HepG2 (cell line): ENCODE data around the gene CASP3. TPM values are rescaled to one million over a fixed set of nuclear protein-coding genes. Genes with fewer than 3 reads are reported as not detected.

Experiments
- ATAC-seq: fragments of 200-7000 bp; cut with Tn5 transposase; 3 replicates; pipeline ENCODE4 v1.9.1; 2020; ENCODE audit warnings: mild to moderate bottlenecking, moderate library complexity
- BruUV-seq: library from RNA; stranded (reverse); fragments of 400-500 nt; replicated peaks from 2 replicates; lab custom pipeline; 2021; lab: Mats Ljungman, UMichigan
- CTCF ChIA-PET: fragments of 300-600 bp; formaldehyde crosslinking; extraction: SDS; loops from one replicate; lab custom pipeline; 2021; ENCODE audit warnings: low total read pairs, inconsistent platforms, low intra/inter-chr PET ratio; lab: Yijun Ruan, JAX
- POLR2A ChIA-PET: fragments of 350-600 bp; sonication (Branson Sonifier 250); formaldehyde crosslinking; loops from one replicate; lab custom pipeline; 2020; ENCODE audit warnings: antibody characterized with exemption, inconsistent platforms; lab: Yijun Ruan, JAX
- DNase-seq: peaks from one replicate; pipeline ENCODE4 v3.0.0-alpha.2; 2015; ENCODE audit warnings: low spot score
- FAIRE-seq: peaks from 3 replicates; lab custom pipeline; 2011; peaks lifted over from hg19 to GRCh38; lab: Jason Lieb, UNC
- H2AFZ ChIP-seq: one replicate; pipeline ENCODE4 v1.6.1; 2011; ENCODE audit warnings: low read length, inconsistent platforms
- H3K27ac ChIP-seq: fragments of 300-600 bp; 3 replicates; pipeline ENCODE4 v1.8.0; 2011; ENCODE audit warnings: mixed run types, mild to moderate bottlenecking, mixed read lengths, low read length, inconsistent platforms; ENCODE audit not compliant: insufficient read depth; ENCODE audit errors: extremely low read length
- H3K27me3 ChIP-seq, 2 experiments: fragments of 200-600 bp in 1 of 2; 2 replicates in 1 of 2; 3 replicates in 1 of 2; pipeline versions ENCODE4 v1.6.0 to v1.8.0; 2011; ENCODE audit warnings: low read length in 2 of 2, mild to moderate bottlenecking in 2 of 2, moderate library complexity in 2 of 2, inconsistent platforms in 1 of 2; ENCODE audit not compliant: insufficient read depth in 2 of 2, control insufficient read depth in 1 of 2
- H3K36me3 ChIP-seq, 2 experiments: fragments of 200-600 bp in 1 of 2; replicated peaks in 1 of 2; 2 replicates in 1 of 2; 3 replicates in 1 of 2; pipeline versions ENCODE4 v1.5.1 to v1.8.0; 2011; ENCODE audit warnings: low read length in 2 of 2, inconsistent platforms in 1 of 2; ENCODE audit not compliant: insufficient read depth in 2 of 2, control insufficient read depth in 1 of 2
- H3K4me1 ChIP-seq: 2 replicates; pipeline ENCODE4 v1.5.1; 2012; ENCODE audit warnings: low read length, inconsistent platforms; ENCODE audit not compliant: insufficient read depth
- H3K4me2 ChIP-seq: 2 replicates; pipeline ENCODE4 v1.6.0; 2011; ENCODE audit warnings: low read depth, low read length, inconsistent platforms
- H3K4me3 ChIP-seq, 3 experiments: fragments of 200-600 bp in 1 of 3; sonication (generic), shearing (Covaris generic) in 1 of 3; replicated peaks in 1 of 3; 2 replicates each; pipeline ENCODE4 v1.5.1; 2011 to 2016; ENCODE audit warnings: low read length in 3 of 3, inconsistent platforms in 2 of 3, low read depth in 2 of 3, mild to moderate bottlenecking in 2 of 3, control low read depth in 1 of 3, mixed read lengths in 1 of 3; ENCODE audit not compliant: insufficient read depth in 1 of 3
- H3K79me2 ChIP-seq: one replicate; pipeline ENCODE4 v1.6.1; 2011; ENCODE audit warnings: low read length, inconsistent platforms; ENCODE audit not compliant: insufficient read depth
- H3K9ac ChIP-seq: 2 replicates; pipeline ENCODE4 v1.6.0; 2011; ENCODE audit warnings: mild to moderate bottlenecking, low read depth, low read length, inconsistent platforms; ENCODE audit not compliant: insufficient read depth
- H3K9me3 ChIP-seq: 2 replicates; pipeline ENCODE4 v1.5.1; 2012; ENCODE audit warnings: mild to moderate bottlenecking, low read length
- H4K20me1 ChIP-seq: 2 replicates; pipeline ENCODE4 v1.6.0; 2011; ENCODE audit warnings: inconsistent platforms, mild to moderate bottlenecking, low read length, moderate library complexity; ENCODE audit not compliant: insufficient read depth
- ARNTL ChIP-seq: sonication (generic); formaldehyde crosslinking; IDR thresholded peaks from 2 replicates; pipeline ENCODE4 v1.4.0; 2020; ENCODE audit warnings: mild to moderate bottlenecking, missing genetic modification reagents
- RBFOX2 ChIP-seq: fragments of 200-400 bp; formaldehyde crosslinking; IDR thresholded peaks from 2 replicates; pipeline ENCODE4 v1.6.1; 2017; ENCODE audit warnings: low read depth, mild to moderate bottlenecking, low read length
- ZMYM3 ChIP-seq: sonication (generic); formaldehyde crosslinking; IDR thresholded peaks from 2 replicates; pipeline ENCODE4 v1.5.1; 2020; ENCODE audit warnings: mild to moderate bottlenecking, missing genetic modification reagents
- WGBS: methylation state at CpG from one replicate; pipeline ENCODE4 v1.1.6; 2017; ENCODE audit warnings: low lambda C conversion rate; 5-methylcytosine and 5-hydroxymethylcytosine counted together
- in situ Hi-C: cut with HindIII; loops from 2 replicates; pipeline ENCODE4 v1.10.0; 2017; ENCODE audit warnings: low pct_unique_long_range_greater_than_20kb; ENCODE audit not compliant: extremely low pct_ligation_motif_present
- intact Hi-C: fragments of 100-400 bp; cut with micrococcal nuclease; formaldehyde crosslinking; loops from one replicate; pipeline ENCODE4 v1.10.0; 2022; ENCODE audit not compliant: unreplicated experiment
- polyA plus RNA-seq, 8 experiments: library from polyadenylated mRNA; depleted of rRNA in 3 of 8; stranded (reverse) in 7 of 8; unstranded in 1 of 8; fragments of >200 nt; fragmentation: Illumina TruSeq in 4 of 8; extraction: Trizol in 4 of 8; gene quantifications; 2 replicates each; pipeline versions ENCODE4 v1.2.1 to v1.2.3, GENCODE V29; 2011 to 2016; ENCODE audit warnings: low read depth in 4 of 8, missing spikeins in 1 of 8, mixed read lengths in 1 of 8; ENCODE audit not compliant: insufficient read depth in 1 of 8
- total RNA-seq, 5 experiments: library from RNA; depleted of rRNA; stranded (reverse); fragments of >200 nt; fragmentation: Illumina TruSeq; extraction: Trizol; gene quantifications; 2 replicates each; pipeline ENCODE4 v1.2.3, GENCODE V29; 2016; ENCODE audit warnings: low read depth in 1 of 5
- TF ChIP-seq, protein P1 (sequence below): sonication (generic); formaldehyde crosslinking; IDR thresholded peaks from 2 replicates; pipeline ENCODE4 v1.5.0; 2020; ENCODE audit warnings: mild to moderate bottlenecking, missing genetic modification reagents

Gene CASP3
- total and polyA plus RNA-seq, 2 of the 13 experiments (the other 11 are each of a cell fraction or from before 2014, with no cell fraction given) = 26.0 to 77.8 TPM

DNA sequence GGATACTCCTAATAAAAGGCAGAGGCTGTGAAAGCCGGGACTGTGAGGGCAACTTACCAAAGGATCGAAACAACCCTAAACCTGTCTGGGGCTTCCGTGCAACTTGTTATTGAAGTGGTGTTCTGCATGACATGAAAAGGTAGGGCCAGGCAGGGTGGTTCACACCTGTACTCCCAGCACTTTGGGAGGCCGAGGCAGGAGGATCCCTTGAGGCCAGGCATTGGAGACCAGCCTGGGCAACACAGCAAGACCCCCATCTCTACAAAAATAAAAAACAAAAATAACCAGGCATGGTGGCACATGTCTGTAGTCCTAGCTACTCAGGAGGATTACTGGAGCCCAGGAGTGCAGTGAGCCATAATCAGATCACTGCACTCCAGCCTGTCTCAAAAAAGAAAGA, 12.3 kb downstream of the CASP3 start:
- no TSS peak for BruUV-seq
- no peaks in the 10 kb centered on the region for H3K9me3 ChIP-seq
- no peak for TF ChIP-seq ARNTL (CRISPR knock-in tag)
- TF ChIP-seq, protein P1, sequence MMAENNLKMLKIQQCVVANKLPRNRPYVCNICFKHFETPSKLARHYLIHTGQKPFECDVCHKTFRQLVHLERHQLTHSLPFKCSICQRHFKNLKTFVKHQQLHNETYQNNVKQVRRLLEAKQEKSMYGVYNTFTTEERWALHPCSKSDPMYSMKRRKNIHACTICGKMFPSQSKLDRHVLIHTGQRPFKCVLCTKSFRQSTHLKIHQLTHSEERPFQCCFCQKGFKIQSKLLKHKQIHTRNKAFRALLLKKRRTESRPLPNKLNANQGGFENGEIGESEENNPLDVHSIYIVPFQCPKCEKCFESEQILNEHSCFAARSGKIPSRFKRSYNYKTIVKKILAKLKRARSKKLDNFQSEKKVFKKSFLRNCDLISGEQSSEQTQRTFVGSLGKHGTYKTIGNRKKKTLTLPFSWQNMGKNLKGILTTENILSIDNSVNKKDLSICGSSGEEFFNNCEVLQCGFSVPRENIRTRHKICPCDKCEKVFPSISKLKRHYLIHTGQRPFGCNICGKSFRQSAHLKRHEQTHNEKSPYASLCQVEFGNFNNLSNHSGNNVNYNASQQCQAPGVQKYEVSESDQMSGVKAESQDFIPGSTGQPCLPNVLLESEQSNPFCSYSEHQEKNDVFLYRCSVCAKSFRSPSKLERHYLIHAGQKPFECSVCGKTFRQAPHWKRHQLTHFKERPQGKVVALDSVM (CRISPR knock-in tag) = peak; percentile 47
- ATAC-seq (no peak), FAIRE-seq (no peak), DNase-seq (no peak)
- H2AFZ ChIP-seq = no peak overlapping the region
- ChIA-PET CTCF (no interaction called here), POLR2A (interaction anchor here (1.4 to 2.0 kb wide), 2 partner anchors 12 kb away, joined by 4 to 10 read pairs; partner anchors contain the start of genes CASP3 and PRIMPOL)
- H3K9ac ChIP-seq = no peak overlapping the region
- H3K4me1 ChIP-seq = peaks cover 26% of the 10 kb centered on the region
- H3K27me3 ChIP-seq = no peaks in the 10 kb centered on the region
- H3K36me3 ChIP-seq = peaks cover 15 to 42% of the 10 kb centered on the region in 2 experiments
- H3K79me2 ChIP-seq = peaks cover 39% of the 10 kb centered on the region
- 100% methylated on average over 4 of the region's 4 CpGs for WGBS
- intact Hi-C loops (no loop called here), in situ Hi-C loops (no loop called here)
- H4K20me1 ChIP-seq = no peaks in the 10 kb centered on the region
- H3K4me3 ChIP-seq = no peak overlapping the region
- no peak overlapping the region for H3K4me2 ChIP-seq
- H3K27ac ChIP-seq = no peak overlapping the region

DNA sequence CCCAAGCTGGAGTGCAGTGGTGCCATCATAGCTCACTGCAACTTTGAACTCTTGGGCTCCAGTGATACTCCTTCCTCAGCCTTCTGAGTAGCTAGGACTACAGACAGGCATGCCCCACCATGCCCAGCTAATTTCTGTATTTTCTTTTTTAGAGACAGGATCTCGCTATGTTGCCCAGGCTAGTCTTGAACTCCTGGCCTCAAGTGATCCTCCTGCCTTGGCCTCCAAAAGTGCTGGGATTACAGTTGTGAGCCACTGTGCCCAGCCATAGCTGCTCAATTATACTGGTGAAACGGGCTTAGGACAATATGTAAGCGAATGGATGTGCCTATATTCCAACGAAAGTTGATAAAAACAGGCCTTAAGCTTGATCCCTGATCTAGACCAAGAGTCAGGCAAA, 13.1 kb downstream of the CASP3 start:
- TF ChIP-seq RBFOX2 = no peak
- TF ChIP-seq, protein P1 (CRISPR knock-in tag) = peak; percentile 64; the same call in 1 of the 2 replicates
- TF ChIP-seq ZMYM3 (CRISPR knock-in tag) = 0 out of 2 replicates have a peak, but pooled peaks have one; percentile 42
- TF ChIP-seq, all 625 proteins: peak for 2
- Histone ChIP-seq H3K9me3 (no peaks in the 10 kb centered on the region), H3K27me3 (no peaks in the 10 kb centered on the region), H2AFZ (no peak overlapping the region), H3K79me2 (peaks cover 32% of the 10 kb centered on the region), H3K4me2 (no peak overlapping the region), H3K9ac (no peak overlapping the region), H4K20me1 (no peaks in the 10 kb centered on the region), H3K4me1 (peaks cover 26% of the 10 kb centered on the region), H3K36me3 (peaks cover 15 to 46% of the 10 kb centered on the region in 2 experiments), H3K4me3 (no peak overlapping the region), H3K27ac (no peak overlapping the region)
- ChIA-PET POLR2A (interaction anchor here (1.4 to 2.0 kb wide), 2 partner anchors 11 to 13 kb away, joined by 4 to 10 read pairs; partner anchors contain the start of genes CASP3 and PRIMPOL), CTCF (no interaction called here)
- ATAC-seq = no peak
- intact Hi-C loops = no loop called here
- FAIRE-seq = no peak
- no peak for DNase-seq
- BruUV-seq = no TSS peak
- 95% methylated on average over 4 of the region's 4 CpGs for WGBS
- in situ Hi-C loops = no loop called here
